ENCODE data around the gene FRMD4B. TPM values are rescaled to one million over a fixed set of nuclear protein-coding genes. Genes with fewer than 3 reads are reported as not detected.

FRMD4B gene
- total and polyA plus RNA-seq, 10 of the 15 experiments (the other 5 are each of a cell fraction or from before 2014, with no cell fraction given) = 3.9 to 11.4 (median 8.0) TPM

GRCh38 chr3:69121513-69121912 is 264.4 kb downstream of the FRMD4B start (continued):
- TF ChIP-seq NKRF (conservative IDR thresholded peaks at IDR 0.05) (no peak), ZNF217 (IDR thresholded peaks at IDR 0.05) (no peak), RBBP5 (conservative IDR thresholded peaks at IDR 0.05) (no peak), BMI1 (IDR thresholded peaks at IDR 0.05; ENCODE audit: borderline replicate concordance) (no peak), NR2C2 (IDR thresholded peaks at IDR 0.05; ENCODE audit: borderline replicate concordance, control insufficient read depth, insufficient read length, low read depth) (no peak), HDGF (IDR thresholded peaks at IDR 0.05) (no peak)

DNA sequence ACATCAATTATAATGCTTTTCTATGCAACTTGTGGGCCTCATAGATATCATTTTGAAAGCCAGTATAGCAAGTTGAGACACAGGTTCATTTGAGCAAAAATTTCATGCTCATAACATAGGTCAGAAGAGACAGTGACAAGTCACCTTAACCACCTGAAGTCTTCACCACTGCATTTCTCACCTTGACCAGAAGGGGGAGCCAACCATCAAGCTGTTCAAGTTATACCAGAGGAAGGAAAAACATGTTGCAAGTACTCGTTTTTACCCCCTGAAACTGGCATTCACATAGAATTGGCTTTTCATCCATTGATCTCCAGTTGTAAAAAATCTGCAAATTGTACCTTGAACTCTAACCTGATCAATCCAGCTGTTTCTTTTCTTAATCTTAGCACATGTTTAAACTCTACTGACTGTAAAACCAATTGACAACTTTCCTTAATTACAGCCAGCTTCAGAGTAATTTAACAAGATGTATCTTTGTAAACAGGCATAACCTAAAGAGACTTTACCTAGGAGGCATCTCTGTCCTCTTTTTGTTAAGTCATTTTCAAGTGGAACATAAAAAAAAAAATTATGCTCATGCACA is 264.9 kb downstream of the FRMD4B start:
- H3K79me2 ChIP-seq (ENCODE audit: control insufficient read depth, insufficient read depth, low read length) = no peaks in the 10 kb centered on the region
- H3K4me2 ChIP-seq (ENCODE audit: control insufficient read depth, insufficient read depth) = no peak overlapping the region
- H3K27me3 ChIP-seq (replicated peaks in 1 of 2; ENCODE audit: control insufficient read depth in 2 of 2, insufficient read depth in 2 of 2, low read length in 1 of 2) = 0 out of 4 replicates have a peak, but pooled peaks cover 0 to 3% of the 10 kb centered on the region in 2 experiments
- H3K4me3 ChIP-seq = no peak overlapping the region
- TF ChIP-seq EP300 (IDR thresholded peaks at IDR 0.05; ENCODE audit: borderline replicate concordance in 1 of 2, control insufficient read depth in 1 of 2, low read depth in 2 of 2, low read length in 2 of 2) (no peak), EZH2 (IDR thresholded peaks at IDR 0.05; ENCODE audit: borderline replicate concordance, control insufficient read depth, low read depth, low read length) (no peak), RAD21 (IDR thresholded peaks at IDR 0.05; ENCODE audit: insufficient read depth, low read depth, low read length) (peak; percentile 85), RUNX3 (IDR thresholded peaks at IDR 0.05; ENCODE audit: low read length) (peak; percentile 27; the same call in 1 of the 2 replicates), SMC3 (IDR thresholded peaks at IDR 0.05; ENCODE audit: borderline replicate concordance, low read length) (peak; percentile 70; the same call in 1 of the 2 replicates), SMARCA5 (IDR thresholded peaks at IDR 0.05) (0 out of 2 replicates have a peak, but pooled peaks have one; percentile 28)
- TF ChIP-seq, protein P1, sequence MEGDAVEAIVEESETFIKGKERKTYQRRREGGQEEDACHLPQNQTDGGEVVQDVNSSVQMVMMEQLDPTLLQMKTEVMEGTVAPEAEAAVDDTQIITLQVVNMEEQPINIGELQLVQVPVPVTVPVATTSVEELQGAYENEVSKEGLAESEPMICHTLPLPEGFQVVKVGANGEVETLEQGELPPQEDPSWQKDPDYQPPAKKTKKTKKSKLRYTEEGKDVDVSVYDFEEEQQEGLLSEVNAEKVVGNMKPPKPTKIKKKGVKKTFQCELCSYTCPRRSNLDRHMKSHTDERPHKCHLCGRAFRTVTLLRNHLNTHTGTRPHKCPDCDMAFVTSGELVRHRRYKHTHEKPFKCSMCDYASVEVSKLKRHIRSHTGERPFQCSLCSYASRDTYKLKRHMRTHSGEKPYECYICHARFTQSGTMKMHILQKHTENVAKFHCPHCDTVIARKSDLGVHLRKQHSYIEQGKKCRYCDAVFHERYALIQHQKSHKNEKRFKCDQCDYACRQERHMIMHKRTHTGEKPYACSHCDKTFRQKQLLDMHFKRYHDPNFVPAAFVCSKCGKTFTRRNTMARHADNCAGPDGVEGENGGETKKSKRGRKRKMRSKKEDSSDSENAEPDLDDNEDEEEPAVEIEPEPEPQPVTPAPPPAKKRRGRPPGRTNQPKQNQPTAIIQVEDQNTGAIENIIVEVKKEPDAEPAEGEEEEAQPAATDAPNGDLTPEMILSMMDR (IDR thresholded peaks at IDR 0.05 in 2 of 3, conservative IDR thresholded peaks at IDR 0.05 in 1 of 3; ENCODE audit: control insufficient read depth in 2 of 3, extremely low read depth in 1 of 3, insufficient read depth in 1 of 3, low read depth in 3 of 3, low read length in 3 of 3) = peak; percentile 91 to 98 (median 95); a peak in 5 of 6 replicates
- POLR2A ChIA-PET = interaction anchor here (0.6 kb wide), 1 partner anchor 71 kb away, joined by 4 read pairs; no protein-coding TSS in a partner anchor
- SMC1A ChIA-PET (ENCODE audit: uncharacterized antibody, unreplicated experiment) = interaction anchor here (0.6 to 4.3 kb wide), 40 partner anchors 14 to 1720 kb away, joined by 3 to 58 read pairs (median 4); no protein-coding TSS in a partner anchor
- no peaks in the 10 kb centered on the region for H3K9me3 ChIP-seq (replicated peaks; ENCODE audit: control insufficient read depth, insufficient read depth, low read length)
- RAD21 ChIA-PET (ENCODE audit: unreplicated experiment) = interaction anchor here (0.6 to 4.4 kb wide), 28 partner anchors 14 to 831 kb away, joined by 3 to 67 read pairs (median 4); partner anchors contain the start of gene TMF1
- H3K27ac ChIP-seq (ENCODE audit: control insufficient read depth, insufficient read depth) = no peak overlapping the region
- FAIRE-seq (peak; percentile 95), ATAC-seq (peak; percentile 96), DNase-seq (ENCODE audit: low read depth, low spot score) (peak; percentile 48)
- no peaks in the 10 kb centered on the region for H3K4me1 ChIP-seq (ENCODE audit: control insufficient read depth, insufficient read depth, low read length)
- no TSS peak for BruUV-seq (replicated peaks)
- intact Hi-C loops (cut with micrococcal nuclease; ENCODE audit: unreplicated experiment) = loop anchor here (1.0 to 10.0 kb wide), 4 partner anchors 185 to 824 kb away; no protein-coding TSS in a partner anchor
- H3K36me3 ChIP-seq (ENCODE audit: control insufficient read depth in 2 of 2, insufficient read depth in 2 of 2, low read length in 1 of 2) = no peaks in the 10 kb centered on the region
- CTCF ChIA-PET = interaction anchor here (0.6 to 6.8 kb wide), 57 partner anchors 10 to 551 kb away, joined by 3 to 117 read pairs (median 4); partner anchors contain the start of gene EOGT
- no peaks in the 10 kb centered on the region for H4K20me1 ChIP-seq (ENCODE audit: control insufficient read depth, insufficient read depth)
- 0% methylated on average over 1 of the region's 1 CpG for WGBS (ENCODE audit: insufficient coverage, insufficient replicate concordance, low lambda C conversion rate, missing lambda C conversion rate)
- no peak overlapping the region for H3K9ac ChIP-seq (ENCODE audit: control insufficient read depth, insufficient read depth, low read length)
- peak overlapping the region; percentile 40 for H2AFZ ChIP-seq (ENCODE audit: control insufficient read depth, low read depth, low read length)
- in situ Hi-C loops (cut with MboI) = loop anchor here (10.0 kb wide), 1 partner anchor 554 kb away; no protein-coding TSS in a partner anchor
